WTC11 (cell line): ENCODE data around the gene C22orf31. TPM values are rescaled to one million over a fixed set of nuclear protein-coding genes. Genes with fewer than 3 reads are reported as not detected.

ENCODE experiments used
- ATAC-seq: fragments of 200-7000 bp; cut with Tn5 transposase; 2 replicates; pipeline ENCODE4 v1.10.0; 2021; ENCODE audit warnings: mild to moderate bottlenecking, moderate library complexity
- CTCF ChIA-PET: fragments of 300-600 bp; sonication (Branson Sonifier 250); formaldehyde crosslinking; loops from one replicate; lab custom pipeline; 2021; ENCODE audit warnings: antibody characterized with exemption; lab: Charles Lee
- POLR2A ChIA-PET: fragments of 350-600 bp; sonication (Branson Sonifier 250); formaldehyde crosslinking; loops from one replicate; lab custom pipeline; 2021; ENCODE audit warnings: antibody characterized with exemption; lab: Charles Lee
- DNase-seq: peaks from one replicate; pipeline ENCODE4 v3.0.0; 2021; ENCODE audit warnings: low spot score
- H3K27ac Mint-ChIP-seq: 2 replicates; pipeline ENCODE4 v1.8.0; 2021; ENCODE audit warnings: mixed read lengths
- H3K27me3 Mint-ChIP-seq: 2 replicates; pipeline ENCODE4 v1.8.0; 2021; ENCODE audit warnings: low read depth, mild to moderate bottlenecking, moderate library complexity, mixed read lengths
- H3K36me3 Mint-ChIP-seq: 2 replicates; pipeline ENCODE4 v1.8.0; 2021; ENCODE audit warnings: mixed read lengths
- H3K4me1 Mint-ChIP-seq: 2 replicates; pipeline ENCODE4 v1.8.0; 2022; ENCODE audit warnings: mixed read lengths
- H3K4me3 Mint-ChIP-seq: 2 replicates; pipeline ENCODE4 v1.8.0; 2021; ENCODE audit warnings: mild to moderate bottlenecking, moderate library complexity, mixed read lengths
- H3K9me3 Mint-ChIP-seq: 2 replicates; pipeline ENCODE4 v1.8.0; 2021; ENCODE audit warnings: mixed read lengths
- CREM ChIP-seq: sonication (generic); formaldehyde crosslinking; IDR thresholded peaks from 2 replicates; pipeline ENCODE4 v1.8.1; 2022; ENCODE audit warnings: mild to moderate bottlenecking, missing genetic modification reagents, moderate library complexity
- GABPB1 ChIP-seq: sonication (generic); formaldehyde crosslinking; IDR thresholded peaks from 2 replicates; pipeline ENCODE4 v1.8.1; 2023; ENCODE audit warnings: mild to moderate bottlenecking, missing genetic modification reagents
- HMGA2 ChIP-seq: fragments of 250-450 bp; sonication (Bioruptor Pico); IDR thresholded peaks from 2 replicates; pipeline ENCODE4 v1.4.0; 2021; ENCODE audit warnings: mild to moderate bottlenecking, moderate library complexity
- KAT7 ChIP-seq: sonication (generic); formaldehyde crosslinking; IDR thresholded peaks from 2 replicates; pipeline ENCODE4 v1.8.1; 2023; ENCODE audit warnings: missing genetic modification reagents, mild to moderate bottlenecking, borderline replicate concordance
- NFATC4 ChIP-seq: fragments of 250-450 bp; sonication (Bioruptor Pico); IDR thresholded peaks from 2 replicates; pipeline ENCODE4 v1.9.0; 2021; ENCODE audit warnings: mild to moderate bottlenecking
- TEAD4 ChIP-seq: sonication (generic); formaldehyde crosslinking; IDR thresholded peaks from 2 replicates; pipeline ENCODE4 v1.8.0; 2022; ENCODE audit warnings: mild to moderate bottlenecking, missing genetic modification reagents
- ZNF219 ChIP-seq: sonication (generic); formaldehyde crosslinking; IDR thresholded peaks from 2 replicates; pipeline ENCODE4 v1.8.0; 2023; ENCODE audit warnings: missing genetic modification reagents, mild to moderate bottlenecking, borderline replicate concordance
- ZNF396 ChIP-seq: fragments of 250-450 bp; sonication (Bioruptor Pico); IDR thresholded peaks from 2 replicates; pipeline ENCODE4 v1.8.0; 2021; ENCODE audit warnings: mild to moderate bottlenecking, moderate library complexity, borderline replicate concordance
- ZNF423 ChIP-seq: fragments of 250-450 bp; sonication (Bioruptor Pico); IDR thresholded peaks from 2 replicates; pipeline ENCODE4 v2.1.2; 2022; ENCODE audit warnings: mild to moderate bottlenecking, moderate library complexity
- total RNA-seq: library from RNA; stranded (reverse); gene quantifications from 3 replicates; pipeline ENCODE4 v1.2.3, GENCODE V29; 2021
- TF ChIP-seq, protein P1 (sequence below): sonication (generic); formaldehyde crosslinking; IDR thresholded peaks from 2 replicates; pipeline ENCODE4 v1.8.0; 2022; ENCODE audit warnings: mild to moderate bottlenecking, missing genetic modification reagents
- TF ChIP-seq, protein P2 (sequence below): sonication (generic); formaldehyde crosslinking; IDR thresholded peaks from 2 replicates; pipeline ENCODE4 v1.8.0; 2022; ENCODE audit warnings: mild to moderate bottlenecking, missing genetic modification reagents
- TF ChIP-seq, protein P3 (sequence below): fragments of 250-450 bp; sonication (Bioruptor Pico); IDR thresholded peaks from 2 replicates; pipeline ENCODE4 v1.9.0; 2021; ENCODE audit warnings: mild to moderate bottlenecking
- TF ChIP-seq, protein P4 (sequence below): sonication (generic); formaldehyde crosslinking; IDR thresholded peaks from 2 replicates; pipeline ENCODE4 v1.8.0; 2022; ENCODE audit warnings: mild to moderate bottlenecking, missing genetic modification reagents
- TF ChIP-seq, protein P5 (sequence below): fragments of 250-450 bp; sonication (Bioruptor Pico); IDR thresholded peaks from 2 replicates; pipeline ENCODE4 v1.9.0; 2021; ENCODE audit warnings: moderate library complexity, mild to moderate bottlenecking, inconsistent platforms, borderline replicate concordance
- TF ChIP-seq, protein P6 (sequence below): sonication (generic); formaldehyde crosslinking; IDR thresholded peaks from 2 replicates; pipeline ENCODE4 v1.8.1; 2023; ENCODE audit warnings: mild to moderate bottlenecking, moderate library complexity, missing genetic modification reagents
- TF ChIP-seq, protein P7 (sequence below): fragments of 250-450 bp; sonication (Bioruptor Pico); IDR thresholded peaks from 2 replicates; pipeline ENCODE4 v1.9.0; 2021; ENCODE audit warnings: mild to moderate bottlenecking, borderline replicate concordance

The C22orf31 gene
- total RNA-seq, 1 experiment from 2014 or later = not detected

DNA sequence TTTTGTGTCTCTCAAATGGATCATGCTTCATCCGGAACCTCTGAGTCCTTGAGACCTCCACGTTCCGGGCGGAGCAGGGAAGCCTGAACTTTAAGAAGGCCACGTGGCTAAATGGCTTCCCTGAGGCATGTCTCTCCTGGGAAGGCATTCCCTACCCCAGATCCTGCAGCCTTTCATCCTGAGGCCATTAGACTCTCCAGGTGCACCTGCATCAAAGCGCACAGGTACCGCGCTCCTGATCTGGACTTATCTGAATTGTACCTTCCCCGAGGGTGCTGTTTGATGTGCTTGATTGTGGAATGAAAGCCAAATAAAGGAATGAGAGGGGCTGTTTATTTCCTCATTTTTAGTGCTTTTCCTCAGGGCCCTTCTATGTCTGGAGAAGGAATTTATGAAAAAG, 22.5 kb downstream of the C22orf31 start:
- TF ChIP-seq, protein P1, sequence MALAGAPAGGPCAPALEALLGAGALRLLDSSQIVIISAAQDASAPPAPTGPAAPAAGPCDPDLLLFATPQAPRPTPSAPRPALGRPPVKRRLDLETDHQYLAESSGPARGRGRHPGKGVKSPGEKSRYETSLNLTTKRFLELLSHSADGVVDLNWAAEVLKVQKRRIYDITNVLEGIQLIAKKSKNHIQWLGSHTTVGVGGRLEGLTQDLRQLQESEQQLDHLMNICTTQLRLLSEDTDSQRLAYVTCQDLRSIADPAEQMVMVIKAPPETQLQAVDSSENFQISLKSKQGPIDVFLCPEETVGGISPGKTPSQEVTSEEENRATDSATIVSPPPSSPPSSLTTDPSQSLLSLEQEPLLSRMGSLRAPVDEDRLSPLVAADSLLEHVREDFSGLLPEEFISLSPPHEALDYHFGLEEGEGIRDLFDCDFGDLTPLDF (CRISPR knock-in tag) = no peak
- TF ChIP-seq, protein P2, sequence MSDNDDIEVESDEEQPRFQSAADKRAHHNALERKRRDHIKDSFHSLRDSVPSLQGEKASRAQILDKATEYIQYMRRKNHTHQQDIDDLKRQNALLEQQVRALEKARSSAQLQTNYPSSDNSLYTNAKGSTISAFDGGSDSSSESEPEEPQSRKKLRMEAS (CRISPR knock-in tag) = no peak
- TF ChIP-seq NFATC4 (CRISPR knock-in tag) = no peak
- TF ChIP-seq, protein P3, sequence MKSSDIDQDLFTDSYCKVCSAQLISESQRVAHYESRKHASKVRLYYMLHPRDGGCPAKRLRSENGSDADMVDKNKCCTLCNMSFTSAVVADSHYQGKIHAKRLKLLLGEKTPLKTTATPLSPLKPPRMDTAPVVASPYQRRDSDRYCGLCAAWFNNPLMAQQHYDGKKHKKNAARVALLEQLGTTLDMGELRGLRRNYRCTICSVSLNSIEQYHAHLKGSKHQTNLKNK = no peak
- TF ChIP-seq, protein P4, sequence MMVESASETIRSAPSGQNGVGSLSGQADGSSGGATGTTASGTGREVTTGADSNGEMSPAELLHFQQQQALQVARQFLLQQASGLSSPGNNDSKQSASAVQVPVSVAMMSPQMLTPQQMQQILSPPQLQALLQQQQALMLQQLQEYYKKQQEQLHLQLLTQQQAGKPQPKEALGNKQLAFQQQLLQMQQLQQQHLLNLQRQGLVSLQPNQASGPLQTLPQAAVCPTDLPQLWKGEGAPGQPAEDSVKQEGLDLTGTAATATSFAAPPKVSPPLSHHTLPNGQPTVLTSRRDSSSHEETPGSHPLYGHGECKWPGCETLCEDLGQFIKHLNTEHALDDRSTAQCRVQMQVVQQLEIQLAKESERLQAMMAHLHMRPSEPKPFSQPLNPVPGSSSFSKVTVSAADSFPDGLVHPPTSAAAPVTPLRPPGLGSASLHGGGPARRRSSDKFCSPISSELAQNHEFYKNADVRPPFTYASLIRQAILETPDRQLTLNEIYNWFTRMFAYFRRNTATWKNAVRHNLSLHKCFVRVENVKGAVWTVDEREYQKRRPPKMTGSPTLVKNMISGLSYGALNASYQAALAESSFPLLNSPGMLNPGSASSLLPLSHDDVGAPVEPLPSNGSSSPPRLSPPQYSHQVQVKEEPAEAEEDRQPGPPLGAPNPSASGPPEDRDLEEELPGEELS (CRISPR knock-in tag) = no peak
- TF ChIP-seq GABPB1 (CRISPR knock-in tag) = no peak
- TF ChIP-seq, protein P5, sequence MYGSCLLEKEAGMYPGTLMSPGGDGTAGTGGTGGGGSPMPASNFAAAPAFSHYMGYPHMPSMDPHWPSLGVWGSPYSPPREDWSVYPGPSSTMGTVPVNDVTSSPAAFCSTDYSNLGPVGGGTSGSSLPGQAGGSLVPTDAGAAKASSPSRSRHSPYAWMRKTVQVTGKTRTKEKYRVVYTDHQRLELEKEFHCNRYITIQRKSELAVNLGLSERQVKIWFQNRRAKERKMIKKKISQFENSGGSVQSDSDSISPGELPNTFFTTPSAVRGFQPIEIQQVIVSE = no peak
- no peak for TF ChIP-seq KAT7
- no peak for TF ChIP-seq ZNF396 (CRISPR knock-in tag)
- TF ChIP-seq CREM (CRISPR knock-in tag) = no peak
- no peak for TF ChIP-seq HMGA2 (CRISPR knock-in tag)
- TF ChIP-seq, all 79 proteins: peak for 0
- no peak for ATAC-seq
- peaks cover 3% of the 10 kb centered on the region; the same call in 1 of the 2 replicates for H3K4me1 Mint-ChIP-seq
- H3K36me3 Mint-ChIP-seq = peaks cover 6% of the 10 kb centered on the region; the same call in 1 of the 2 replicates
- no peak for DNase-seq
- H3K27me3 Mint-ChIP-seq = no peaks in the 10 kb centered on the region
- POLR2A ChIA-PET = interaction anchor here (0.7 kb wide), 2 partner anchors 139 to 156 kb away, joined by 3 to 5 read pairs; no protein-coding TSS in a partner anchor
- H3K9me3 Mint-ChIP-seq = no peaks in the 10 kb centered on the region
- H3K4me3 Mint-ChIP-seq = no peak overlapping the region
- CTCF ChIA-PET = interaction anchor here (0.6 to 5.1 kb wide), 21 partner anchors 7 to 282 kb away, joined by 3 to 60 read pairs (median 11); partner anchors contain the start of genes C22orf31, XBP1 and ZNRF3
- peak overlapping the region; percentile 22; the same call in 1 of the 2 replicates for H3K27ac Mint-ChIP-seq

DNA sequence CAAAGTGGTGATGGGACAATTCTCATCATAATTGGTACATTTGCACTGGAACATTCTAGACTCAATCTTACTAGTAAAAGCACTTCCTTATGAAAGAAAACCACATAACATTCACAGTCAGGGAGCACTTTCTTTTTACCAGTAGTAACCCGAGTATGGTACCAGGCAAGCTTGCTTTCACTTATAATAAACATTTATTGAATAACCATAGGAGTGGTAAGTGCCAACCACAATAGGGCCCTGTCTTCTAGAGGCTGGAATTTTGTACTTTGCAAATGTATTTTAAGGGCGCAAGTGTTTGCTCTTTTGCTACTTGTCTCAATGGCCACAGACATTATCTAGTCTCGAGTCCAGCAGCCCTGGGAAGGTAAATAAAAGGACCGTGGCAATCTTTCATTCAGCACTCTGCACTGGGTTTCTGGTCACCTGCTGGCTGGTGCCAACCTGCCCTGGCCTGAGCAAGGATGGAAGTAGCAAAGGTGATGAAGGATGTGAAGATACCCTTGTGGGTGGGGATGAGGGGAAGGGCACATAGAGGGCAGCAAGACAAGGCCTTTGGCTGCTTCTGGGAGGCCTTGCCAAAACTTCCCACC, 24.2 kb downstream of the C22orf31 start:
- no peak for DNase-seq
- POLR2A ChIA-PET = no interaction called here
- Mint-ChIP-seq H3K27ac (peak overlapping the region; percentile 80; the same call in 1 of the 2 replicates), H3K4me3 (no peak overlapping the region), H3K9me3 (no peaks in the 10 kb centered on the region), H3K4me1 (peaks cover 9% of the 10 kb centered on the region), H3K36me3 (no peaks in the 10 kb centered on the region), H3K27me3 (no peaks in the 10 kb centered on the region)
- ATAC-seq = no peak
- CTCF ChIA-PET = interaction anchor here (0.6 kb wide), 1 partner anchor 94 kb away, joined by 3 read pairs; no protein-coding TSS in a partner anchor
- no peak for TF ChIP-seq CREM (CRISPR knock-in tag)
- TF ChIP-seq ZNF423 (CRISPR knock-in tag) = no peak
- no peak for TF ChIP-seq TEAD4 (CRISPR knock-in tag)
- TF ChIP-seq, protein P6, sequence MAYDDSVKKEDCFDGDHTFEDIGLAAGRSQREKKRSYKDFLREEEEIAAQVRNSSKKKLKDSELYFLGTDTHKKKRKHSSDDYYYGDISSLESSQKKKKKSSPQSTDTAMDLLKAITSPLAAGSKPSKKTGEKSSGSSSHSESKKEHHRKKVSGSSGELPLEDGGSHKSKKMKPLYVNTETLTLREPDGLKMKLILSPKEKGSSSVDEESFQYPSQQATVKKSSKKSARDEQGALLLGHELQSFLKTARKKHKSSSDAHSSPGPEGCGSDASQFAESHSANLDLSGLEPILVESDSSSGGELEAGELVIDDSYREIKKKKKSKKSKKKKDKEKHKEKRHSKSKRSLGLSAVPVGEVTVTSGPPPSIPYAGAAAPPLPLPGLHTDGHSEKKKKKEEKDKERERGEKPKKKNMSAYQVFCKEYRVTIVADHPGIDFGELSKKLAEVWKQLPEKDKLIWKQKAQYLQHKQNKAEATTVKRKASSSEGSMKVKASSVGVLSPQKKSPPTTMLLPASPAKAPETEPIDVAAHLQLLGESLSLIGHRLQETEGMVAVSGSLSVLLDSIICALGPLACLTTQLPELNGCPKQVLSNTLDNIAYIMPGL = no peak
- TF ChIP-seq, protein P7, sequence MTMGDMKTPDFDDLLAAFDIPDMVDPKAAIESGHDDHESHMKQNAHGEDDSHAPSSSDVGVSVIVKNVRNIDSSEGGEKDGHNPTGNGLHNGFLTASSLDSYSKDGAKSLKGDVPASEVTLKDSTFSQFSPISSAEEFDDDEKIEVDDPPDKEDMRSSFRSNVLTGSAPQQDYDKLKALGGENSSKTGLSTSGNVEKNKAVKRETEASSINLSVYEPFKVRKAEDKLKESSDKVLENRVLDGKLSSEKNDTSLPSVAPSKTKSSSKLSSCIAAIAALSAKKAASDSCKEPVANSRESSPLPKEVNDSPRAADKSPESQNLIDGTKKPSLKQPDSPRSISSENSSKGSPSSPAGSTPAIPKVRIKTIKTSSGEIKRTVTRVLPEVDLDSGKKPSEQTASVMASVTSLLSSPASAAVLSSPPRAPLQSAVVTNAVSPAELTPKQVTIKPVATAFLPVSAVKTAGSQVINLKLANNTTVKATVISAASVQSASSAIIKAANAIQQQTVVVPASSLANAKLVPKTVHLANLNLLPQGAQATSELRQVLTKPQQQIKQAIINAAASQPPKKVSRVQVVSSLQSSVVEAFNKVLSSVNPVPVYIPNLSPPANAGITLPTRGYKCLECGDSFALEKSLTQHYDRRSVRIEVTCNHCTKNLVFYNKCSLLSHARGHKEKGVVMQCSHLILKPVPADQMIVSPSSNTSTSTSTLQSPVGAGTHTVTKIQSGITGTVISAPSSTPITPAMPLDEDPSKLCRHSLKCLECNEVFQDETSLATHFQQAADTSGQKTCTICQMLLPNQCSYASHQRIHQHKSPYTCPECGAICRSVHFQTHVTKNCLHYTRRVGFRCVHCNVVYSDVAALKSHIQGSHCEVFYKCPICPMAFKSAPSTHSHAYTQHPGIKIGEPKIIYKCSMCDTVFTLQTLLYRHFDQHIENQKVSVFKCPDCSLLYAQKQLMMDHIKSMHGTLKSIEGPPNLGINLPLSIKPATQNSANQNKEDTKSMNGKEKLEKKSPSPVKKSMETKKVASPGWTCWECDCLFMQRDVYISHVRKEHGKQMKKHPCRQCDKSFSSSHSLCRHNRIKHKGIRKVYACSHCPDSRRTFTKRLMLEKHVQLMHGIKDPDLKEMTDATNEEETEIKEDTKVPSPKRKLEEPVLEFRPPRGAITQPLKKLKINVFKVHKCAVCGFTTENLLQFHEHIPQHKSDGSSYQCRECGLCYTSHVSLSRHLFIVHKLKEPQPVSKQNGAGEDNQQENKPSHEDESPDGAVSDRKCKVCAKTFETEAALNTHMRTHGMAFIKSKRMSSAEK (CRISPR knock-in tag) = no peak
- TF ChIP-seq ZNF219 (CRISPR knock-in tag) = no peak
